Measurements from ENCODE around the gene TOGARAM2.

The TOGARAM2 gene

GRCh38 chr2:29009711-29010677, 28.9 kb downstream of the TOGARAM2 start:
- no peak for DNase-seq (ENCODE audit: low spot score)
- TF ChIP-seq CTCF (IDR thresholded peaks at IDR 0.05; ENCODE audit: extremely low read depth, missing control alignments) = no peak

- no peak for TF ChIP-seq CTCF (IDR thresholded peaks at IDR 0.05; ENCODE audit: extremely low read depth, missing control alignments)
- peak; percentile 48 for DNase-seq (ENCODE audit: low spot score)
Observed at GRCh38 chr2:29010946-29011345, 29.8 kb downstream of the TOGARAM2 start.

GRCh38 chr2:29011418-29012060, 30.4 kb downstream of the TOGARAM2 start:
- DNase-seq (ENCODE audit: low spot score) = no peak
- TF ChIP-seq CTCF (IDR thresholded peaks at IDR 0.05; ENCODE audit: extremely low read depth, missing control alignments) = no peak

- no peak for TF ChIP-seq CTCF (IDR thresholded peaks at IDR 0.05; ENCODE audit: extremely low read depth, missing control alignments)
- no peak for DNase-seq (ENCODE audit: low spot score)
Observed at GRCh38 chr2:29012211-29012681, 31.1 kb downstream of the TOGARAM2 start.

- no peak for DNase-seq (ENCODE audit: low spot score)
Observed at GRCh38 chr2:29013057-29013780, 32.1 kb downstream of the TOGARAM2 start.

GRCh38 chr2:29014331-29014730, 33.2 kb downstream of the TOGARAM2 start:
- TF ChIP-seq CTCF (IDR thresholded peaks at IDR 0.05; ENCODE audit: extremely low read depth, missing control alignments) = no peak
- no peak for DNase-seq (ENCODE audit: low spot score)

More at GRCh38 chr2:29013057-29013780, 32.1 kb downstream of the TOGARAM2 start:
- no peak for TF ChIP-seq CTCF (IDR thresholded peaks at IDR 0.05; ENCODE audit: extremely low read depth, missing control alignments)

All from GM20000 (cell line).